Measurements from ENCODE around the gene SERTAD1.
"Not testable (repeated sequence)": the region's sequence is repeated elsewhere in the genome, so short reads cannot be mapped to it uniquely, and the experiment has no call there.

The SERTAD1 gene

DNA sequence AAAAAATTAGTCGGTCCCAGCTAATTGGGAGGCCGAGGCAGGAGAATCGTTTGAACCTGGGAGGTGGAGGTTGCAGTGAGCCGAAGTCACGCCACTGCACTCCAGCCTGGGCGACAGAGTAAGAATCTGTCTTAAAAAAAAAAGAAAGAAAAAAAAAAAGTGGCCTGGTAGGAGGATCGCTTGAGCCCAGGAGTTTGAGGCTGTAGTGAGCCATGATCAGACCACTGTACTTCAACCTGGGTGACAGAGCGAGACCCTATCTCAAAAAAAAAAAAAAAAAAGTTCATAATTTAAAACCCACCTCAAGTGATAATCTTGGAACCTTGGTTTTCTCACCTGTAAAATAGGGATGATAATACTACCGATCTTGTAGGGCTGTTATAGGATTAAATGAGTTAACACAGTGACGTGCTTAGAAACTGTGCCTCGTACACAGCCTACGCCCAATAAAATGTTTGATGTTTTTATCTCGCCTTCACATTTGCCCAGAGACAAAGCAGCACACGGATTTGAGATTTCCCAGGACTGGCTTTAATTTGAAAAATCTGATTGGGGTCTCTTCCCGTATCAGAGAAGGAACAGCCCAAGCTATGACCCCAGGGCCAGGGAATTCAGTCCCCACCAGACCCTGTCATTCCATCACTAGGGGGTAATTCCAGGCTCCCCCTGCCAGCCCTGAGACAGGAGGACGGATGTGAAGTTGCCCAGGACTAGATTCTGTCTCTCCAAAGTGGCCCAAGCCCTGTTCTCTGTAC lies 3.6 kb downstream of the SERTAD1 start:
- no peak for DNase-seq (ENCODE audit: low read depth in 2 of 2)

DNA sequence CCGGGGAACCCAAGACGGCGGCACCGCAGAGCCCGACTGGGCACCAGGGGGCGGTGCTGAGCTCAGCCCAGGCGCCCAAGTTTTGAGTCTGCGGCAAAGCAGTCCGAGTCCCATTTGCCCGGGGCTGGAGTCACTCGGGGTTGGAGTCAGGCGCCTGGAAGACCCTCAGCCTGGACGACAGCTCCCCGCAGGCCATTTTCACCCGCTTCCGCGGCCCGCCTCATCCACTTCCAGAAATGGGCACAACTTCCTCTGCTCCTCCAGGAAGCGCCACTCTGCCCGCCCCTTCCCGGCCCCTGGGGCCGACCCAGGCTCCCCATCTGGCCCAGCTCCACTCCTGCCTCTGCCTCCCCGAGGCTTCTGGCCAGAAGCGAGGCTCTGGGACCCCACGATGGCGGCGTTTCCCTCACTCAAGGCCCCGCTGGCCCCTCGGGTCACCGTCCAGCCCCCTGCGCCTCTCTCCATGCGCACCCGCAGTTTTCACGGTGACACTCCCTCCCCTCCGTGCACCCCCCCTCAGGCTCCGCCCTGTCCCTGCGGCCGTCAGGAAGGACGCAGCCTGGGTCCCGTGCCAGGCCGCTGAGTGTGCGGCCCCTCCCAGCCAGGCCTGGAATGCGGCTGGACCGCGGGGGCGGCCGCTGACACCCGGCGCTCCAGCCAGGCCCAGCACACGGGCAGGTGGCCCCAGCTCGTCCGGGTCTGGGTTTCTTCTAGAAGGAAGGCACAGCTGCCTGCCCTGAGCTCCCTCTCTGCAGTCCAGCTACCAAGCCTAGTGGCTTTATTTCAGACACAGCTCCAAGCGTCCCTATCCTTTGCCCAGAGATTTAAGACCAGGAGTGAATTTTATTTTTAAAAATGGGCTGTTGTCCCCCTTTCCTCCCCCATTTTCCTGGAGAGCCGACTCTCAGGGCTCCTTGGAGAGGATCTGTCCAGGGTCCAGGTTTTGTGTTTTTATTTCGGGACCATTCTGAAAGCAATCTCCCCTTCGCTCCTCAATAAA lies 4.7 kb downstream of the SERTAD1 start:
- peak; percentile 56 for DNase-seq (ENCODE audit: low read depth in 2 of 2)

DNA sequence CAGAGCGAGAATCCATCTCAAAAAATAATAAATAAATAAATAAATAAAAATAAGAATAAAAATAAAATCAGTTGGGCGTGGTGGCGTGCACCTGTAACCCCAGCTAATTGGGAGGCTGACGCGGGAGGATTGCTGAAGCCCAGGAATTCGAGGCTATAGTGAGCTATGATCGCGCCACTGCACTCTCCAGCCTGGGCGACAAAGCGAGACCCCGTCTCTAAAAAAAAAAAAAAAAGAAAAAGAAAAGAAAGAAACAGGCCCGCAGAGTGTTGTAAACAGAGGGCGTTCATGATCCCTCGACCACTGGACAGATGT lies 5.4 kb downstream of the SERTAD1 start:
- no peak for DNase-seq (ENCODE audit: low read depth in 2 of 2)

DNA sequence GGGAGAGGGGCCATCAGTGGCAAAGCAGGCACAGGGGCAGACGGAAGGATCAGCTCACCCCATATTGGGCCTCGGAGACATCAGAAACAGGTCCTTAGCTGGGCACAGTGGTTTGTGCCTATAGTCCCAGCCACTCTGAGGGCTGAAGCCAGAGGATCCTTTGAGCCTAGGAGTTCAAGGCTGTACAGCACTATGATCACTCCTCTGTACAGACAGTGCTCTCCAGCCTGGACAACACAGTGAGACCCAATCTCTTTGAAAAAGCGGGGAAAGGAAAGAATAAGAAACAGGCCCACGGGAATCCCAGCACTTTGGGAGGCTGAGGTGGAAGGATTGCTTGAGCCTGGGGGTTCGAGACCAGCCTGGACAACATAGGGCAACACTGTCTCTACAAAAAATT lies 6.0 kb downstream of the SERTAD1 start:
- DNase-seq (ENCODE audit: low read depth in 2 of 2): no peak

DNA sequence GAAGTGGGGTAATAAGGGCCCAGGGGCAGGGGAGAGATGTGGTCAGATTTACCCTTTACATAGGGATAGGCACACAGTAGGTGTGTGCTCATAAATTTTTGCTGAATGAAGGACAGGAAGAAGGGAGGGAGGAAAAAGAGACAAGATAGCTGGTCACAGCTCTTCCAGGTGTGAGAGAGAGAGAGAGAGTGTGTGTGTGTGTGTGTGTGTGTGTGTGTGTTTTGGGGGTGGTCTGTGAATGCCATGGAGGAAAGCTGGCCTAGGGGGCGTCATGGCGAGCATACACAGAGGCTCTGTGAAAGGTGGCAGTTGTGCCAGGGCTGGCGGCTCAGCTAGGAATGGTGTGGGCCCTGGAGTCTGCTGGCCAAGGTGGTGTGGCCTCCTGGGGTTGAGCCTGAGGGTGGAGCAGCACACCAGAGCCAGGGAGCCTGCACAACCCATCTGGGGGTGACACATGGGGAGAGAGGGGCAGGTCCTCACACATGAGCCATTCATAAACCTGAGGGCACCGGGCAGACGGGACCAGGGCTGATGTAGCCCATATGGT lies 6.7 kb downstream of the SERTAD1 start:
- no peak for DNase-seq (ENCODE audit: low read depth in 2 of 2)

DNA sequence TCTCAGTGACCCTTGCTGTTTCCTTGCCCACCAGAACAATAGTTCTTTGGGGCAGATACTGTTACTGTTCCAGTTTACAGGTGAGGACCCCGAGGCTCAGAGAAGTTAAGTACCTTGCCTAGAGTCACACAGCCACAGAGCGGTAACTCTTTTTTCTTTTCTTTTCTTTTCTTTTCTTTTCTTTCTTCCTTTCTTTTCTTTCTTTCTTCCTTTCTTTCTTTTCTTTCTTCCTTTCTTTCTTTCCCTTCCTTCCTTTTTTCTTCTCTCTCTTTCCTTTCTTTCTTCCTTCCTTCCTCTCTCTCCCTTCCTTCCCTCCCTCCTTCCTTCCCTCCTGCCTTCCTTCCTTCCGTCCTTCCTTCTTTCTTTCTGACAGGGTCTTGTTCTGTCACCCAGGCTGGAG lies 7.8 kb downstream of the SERTAD1 start:
- DNase-seq (ENCODE audit: low read depth in 2 of 2): no peak

DNA sequence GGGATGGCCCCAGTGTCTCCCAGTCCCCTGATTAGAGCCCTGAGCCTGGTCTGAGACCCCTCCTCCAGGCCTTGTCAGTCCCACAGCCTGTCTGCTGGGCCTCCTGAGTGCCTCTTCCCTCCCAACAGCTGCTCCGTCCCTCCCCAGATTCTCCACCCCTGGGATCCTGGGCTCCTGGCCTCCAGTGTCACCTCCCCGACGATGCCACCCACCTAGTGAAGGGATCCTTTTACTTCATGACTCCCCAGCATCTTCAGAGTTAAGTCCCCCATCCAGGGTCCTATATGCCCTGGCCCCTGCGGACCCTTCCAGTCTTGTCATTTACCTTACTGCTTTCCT lies 8.2 kb downstream of the SERTAD1 start:
- no peak for DNase-seq (ENCODE audit: low read depth in 2 of 2)

DNA sequence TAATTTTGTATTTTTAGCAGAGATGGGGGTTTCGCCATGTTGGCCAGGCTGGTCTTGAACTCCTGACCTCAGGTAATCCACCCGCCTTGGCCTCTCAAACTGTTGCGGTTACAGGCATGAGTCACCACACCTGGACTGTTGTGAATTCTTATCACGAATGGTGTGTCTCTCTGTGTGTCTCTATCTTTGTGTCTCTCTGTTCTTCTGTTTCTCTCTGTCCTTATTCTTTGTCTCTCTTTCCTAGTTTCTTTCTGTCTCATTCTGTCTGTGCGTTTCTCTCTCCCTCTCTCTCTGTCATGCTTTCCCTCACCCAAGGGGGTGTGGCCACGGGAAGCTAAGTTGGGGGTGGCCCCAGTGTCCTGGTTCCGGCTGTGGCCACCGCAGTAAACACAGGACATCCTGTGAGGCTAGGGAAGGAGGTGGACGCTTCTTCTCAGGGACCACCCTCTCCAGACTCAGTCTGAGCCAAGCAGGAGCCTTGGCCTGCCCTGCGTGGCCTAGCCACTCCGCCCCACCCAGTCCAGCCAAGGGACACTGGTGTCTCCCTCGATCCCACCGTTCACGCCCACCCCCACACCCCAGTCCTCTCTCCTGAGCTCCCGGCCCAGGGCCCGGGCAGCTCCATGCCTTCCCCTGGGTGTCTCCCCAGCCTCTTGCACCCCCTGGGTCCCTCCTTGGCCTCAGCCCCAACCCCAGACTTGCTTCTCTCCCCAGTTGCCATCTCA lies 8.7 kb downstream of the SERTAD1 start:
- no peak for DNase-seq (ENCODE audit: low read depth in 2 of 2)

DNA sequence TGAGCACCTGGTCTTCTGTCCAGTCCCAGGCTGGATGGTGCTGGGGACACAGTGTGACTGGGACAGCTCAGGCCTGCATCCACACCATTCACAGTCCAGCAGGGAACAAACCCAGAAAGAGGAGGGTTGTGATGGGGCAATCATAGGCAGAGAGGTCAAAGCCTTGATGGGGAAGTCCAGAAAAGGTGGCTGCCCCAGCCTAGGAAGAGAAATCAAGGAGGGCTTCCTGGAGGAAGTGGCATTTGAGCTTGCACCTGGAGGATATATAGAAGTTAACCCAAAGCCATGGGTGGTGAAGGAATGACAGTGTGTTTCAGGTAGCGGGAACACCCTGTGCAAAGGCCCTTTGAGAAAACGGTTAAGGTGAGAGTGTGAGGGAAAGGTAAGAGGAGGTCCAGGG lies 10.0 kb downstream of the SERTAD1 start:
- DNase-seq (ENCODE audit: low read depth in 2 of 2): no peak

DNA sequence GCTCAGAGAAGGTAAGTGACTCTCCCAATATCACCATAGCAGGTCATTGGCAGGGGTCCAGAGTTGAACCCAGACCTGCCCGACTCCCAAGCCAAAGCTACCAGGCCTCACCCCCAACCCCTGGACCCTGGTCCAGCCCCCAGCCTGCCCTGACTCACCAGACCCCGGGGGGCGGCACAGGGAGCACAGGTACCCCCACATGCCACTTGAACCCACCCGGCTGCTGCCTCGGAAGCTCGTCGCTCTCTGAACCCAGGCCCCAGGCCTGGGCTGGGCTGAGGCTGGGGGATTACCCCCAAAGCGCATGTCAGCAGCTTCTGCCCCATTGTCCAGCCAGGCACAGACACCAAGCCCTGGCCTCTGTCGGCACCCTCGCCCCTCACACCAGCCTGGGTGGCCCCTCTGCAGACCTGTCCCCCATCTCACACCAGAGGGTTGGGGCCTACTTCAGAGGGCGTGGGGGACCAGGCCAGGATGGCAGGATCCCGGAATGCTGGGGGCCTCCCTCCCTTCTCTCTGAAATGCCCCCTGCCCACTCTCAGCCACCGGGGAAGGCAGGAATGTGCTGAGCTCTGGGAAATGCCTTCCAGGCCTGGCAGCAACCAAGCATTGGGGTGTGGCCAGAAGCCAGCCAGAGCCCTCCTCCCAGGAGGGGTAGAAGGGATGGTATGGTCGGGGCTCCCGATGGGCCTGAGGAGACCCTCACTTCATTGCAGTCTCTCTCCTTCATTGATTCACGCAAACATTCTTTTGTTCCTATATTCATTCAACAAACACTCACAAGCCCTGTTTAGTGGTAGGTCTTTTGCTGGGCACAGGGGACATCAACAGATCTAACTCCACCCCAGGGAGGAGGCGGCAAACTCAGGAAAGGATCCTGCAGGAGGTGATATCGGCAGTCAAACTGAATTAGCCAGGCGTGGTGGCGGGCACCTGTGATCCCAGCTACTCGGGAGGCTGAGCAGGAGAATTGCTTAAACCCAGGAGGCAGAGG lies 11.0 kb downstream of the SERTAD1 start:
- DNase-seq (ENCODE audit: low read depth in 2 of 2): no peak

DNA sequence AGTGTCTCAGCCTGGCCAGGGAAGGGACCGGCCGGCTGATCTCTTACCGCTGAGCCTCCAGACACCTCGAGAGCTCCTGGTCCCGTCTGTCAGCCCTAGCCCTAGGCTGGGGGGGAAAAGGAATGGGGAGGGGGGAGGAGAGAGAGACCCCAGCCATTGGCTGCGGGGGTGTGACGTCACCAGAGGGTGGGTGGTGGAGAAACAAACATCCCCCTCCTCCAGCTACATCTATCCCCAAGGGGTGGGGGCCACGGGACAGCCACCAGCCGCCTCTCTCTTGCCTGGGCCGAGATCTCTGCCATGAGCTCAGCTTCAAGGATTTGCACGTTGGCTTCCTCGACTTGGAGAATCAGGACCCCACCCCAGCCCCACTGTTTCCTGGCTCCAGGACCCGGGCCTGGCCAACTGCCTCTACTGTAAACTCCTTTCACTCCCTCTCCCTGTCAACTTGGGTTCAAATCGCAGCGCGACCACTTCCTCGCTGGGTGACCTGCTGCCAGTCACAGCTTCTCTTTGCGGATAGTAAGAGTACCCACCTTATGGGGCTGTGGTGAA lies 12.4 kb downstream of the SERTAD1 start, which contains the start of gene PRX:
Gene PRX, minus strand, starts transcription at position 88 of the 555 bp plus-strand sequence. CDS start 5,446 bp downstream, outside the sequence.
- no peak for DNase-seq (ENCODE audit: low read depth in 2 of 2)

DNA sequence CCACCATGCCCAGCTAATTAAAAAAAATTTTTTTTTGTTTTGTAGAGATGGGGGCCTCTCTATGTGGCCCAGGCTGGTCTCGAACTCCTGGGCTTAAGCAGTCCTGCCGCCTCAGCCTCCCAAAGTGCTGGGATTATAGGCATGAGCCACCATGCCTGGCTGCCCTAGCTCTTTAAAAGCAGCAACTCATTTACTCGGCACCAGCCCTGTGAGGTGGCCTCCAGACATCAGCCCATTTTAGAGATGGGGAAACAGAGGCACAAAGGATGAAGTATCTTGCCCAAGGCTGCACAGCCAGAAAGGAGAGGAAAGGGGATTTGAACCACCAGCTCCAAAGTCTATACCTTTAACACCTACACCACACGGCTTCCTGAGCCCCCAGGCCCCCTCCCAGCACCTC lies 12.9 kb downstream of the SERTAD1 start:
- DNase-seq (ENCODE audit: low read depth in 2 of 2): no peak

DNA sequence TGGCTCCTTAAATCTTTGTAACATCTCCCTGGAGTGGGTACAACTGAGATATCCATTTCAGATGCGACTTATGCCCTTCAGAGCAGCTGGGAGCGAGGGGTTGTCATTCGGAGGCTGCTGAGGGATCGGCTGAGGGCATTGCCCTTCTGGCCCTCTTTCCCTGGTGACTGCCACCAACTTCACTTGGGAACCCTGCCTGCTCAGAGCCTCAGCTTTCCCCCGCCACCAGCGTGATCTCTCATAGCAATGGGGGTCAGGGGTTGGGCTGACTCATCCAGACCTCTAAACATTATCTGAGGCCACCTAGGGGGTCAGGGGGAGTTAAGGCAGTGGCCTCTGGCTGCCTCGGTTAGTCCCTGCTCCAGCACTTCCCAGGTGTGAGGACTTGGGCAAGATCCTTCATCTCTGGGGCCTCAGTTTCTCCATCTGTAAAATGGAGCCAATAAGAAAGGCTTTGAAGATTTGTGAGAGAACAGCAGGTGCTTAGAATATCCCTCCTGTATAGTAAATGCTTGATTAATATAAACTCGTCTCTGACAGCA lies 13.8 kb downstream of the SERTAD1 start:
- no peak for DNase-seq (ENCODE audit: low read depth in 2 of 2)

DNA sequence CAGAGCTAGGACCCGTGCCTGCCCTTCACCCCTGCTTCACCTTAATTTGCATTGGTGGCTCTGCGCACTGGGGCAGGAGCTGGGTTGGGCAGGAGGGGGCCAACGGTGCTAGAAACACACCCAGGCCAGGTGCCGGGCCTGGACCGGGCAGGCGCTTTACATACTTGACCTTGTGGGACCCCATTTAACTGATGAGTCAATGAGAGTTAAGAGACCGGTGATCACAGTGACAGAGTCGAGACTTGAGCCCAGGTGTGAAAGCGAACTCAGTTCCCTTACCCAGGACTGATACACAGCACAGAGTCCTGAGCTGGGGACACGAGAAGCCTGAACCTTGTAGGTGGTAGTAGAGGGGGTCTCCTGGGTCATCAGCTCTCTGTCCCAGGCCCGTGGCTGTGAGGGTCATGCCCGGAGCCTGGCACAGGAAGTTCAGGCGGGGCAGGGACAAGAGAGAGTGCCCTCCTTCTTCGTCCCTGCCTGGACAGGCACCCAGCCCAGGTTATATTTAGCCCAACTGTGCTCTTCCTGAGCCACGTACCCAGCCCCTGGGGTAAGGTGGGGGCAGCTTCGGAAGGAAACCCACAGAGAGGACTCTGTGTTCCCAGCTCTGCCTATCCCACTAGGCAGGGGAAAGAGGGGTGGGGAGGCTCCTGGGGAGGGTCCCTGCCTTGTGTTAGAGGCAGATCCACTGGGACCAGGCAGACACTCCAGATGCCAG lies 14.5 kb downstream of the SERTAD1 start:
- no peak for DNase-seq (ENCODE audit: low read depth in 2 of 2)

DNA sequence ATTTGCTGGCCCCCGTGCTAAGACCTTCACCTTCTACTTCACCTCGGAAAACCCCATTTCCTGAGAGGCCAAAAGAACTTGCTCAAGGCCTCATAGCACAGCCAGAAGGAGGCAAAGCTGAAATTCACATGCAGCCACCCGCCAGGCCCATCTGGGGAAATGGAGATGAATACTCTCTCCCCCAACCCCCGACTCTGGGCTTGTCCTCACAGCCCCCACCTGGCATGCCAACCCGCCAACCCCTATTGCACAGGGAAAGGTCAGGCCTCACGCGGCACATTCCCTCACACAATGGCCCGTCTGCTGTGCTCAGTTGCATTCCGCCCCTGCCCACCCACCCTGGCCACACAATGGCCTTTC lies 15.8 kb downstream of the SERTAD1 start:
- no peak for DNase-seq (ENCODE audit: low read depth in 2 of 2)

DNA sequence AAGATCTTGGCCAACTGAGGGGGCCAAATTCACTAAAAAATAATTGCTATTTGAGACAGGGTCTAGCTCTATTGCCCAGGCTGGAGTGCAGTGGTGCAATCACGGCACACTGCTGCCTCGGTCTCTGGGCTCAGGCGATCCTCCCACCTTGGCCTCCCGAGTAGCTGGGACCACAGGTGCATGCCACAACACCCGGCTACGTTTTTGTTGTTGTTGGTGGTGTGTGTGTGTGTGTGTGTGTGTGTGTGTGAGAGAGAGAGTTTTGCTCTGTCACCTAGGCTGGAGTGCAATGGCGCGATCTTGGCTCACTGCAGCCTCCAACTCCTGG lies 17.2 kb downstream of the SERTAD1 start:
- not testable (repeated sequence) for DNase-seq (ENCODE audit: low read depth in 2 of 2)

DNA sequence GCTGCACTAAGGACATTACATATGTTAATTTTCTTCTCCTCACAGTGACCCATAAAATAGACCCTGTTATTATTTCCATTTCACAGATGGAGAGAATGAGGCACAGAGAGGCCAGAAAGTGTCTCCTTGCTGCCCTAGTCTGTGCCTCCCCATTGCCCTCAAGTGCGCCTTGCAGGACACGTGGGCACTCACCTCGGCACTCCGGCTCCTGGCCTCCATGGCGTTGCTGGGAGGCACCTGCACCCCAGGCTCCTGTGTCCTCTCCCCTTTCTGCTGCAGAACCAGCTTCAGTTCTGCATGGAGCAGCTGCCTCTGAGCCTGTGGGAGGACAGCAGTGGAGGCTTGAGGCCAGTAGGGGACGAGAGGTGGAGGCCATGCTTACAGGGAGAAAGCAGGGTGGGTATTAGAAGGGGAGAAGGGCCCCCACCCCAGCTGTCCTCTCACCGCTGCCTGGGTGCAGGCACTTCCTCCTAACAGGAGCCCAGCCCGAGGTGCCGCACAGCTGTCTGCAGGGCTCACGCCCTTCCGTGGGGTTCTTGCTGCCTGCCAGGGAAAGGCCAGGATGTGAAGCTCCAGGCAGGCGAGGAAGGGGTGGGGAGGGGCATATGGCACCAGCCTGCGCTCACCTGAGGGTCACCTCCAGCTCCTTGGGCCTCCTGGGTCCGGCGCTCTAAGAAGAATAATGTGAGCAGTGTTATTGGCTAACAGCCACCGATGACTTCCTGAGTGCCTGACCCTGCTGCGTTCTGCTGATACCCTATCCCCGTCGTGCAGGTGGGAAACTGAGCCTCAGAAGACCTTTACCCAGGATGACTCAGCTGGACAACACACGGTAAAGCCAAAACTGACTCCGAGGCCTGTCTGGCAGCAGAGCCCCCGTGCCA lies 17.8 kb downstream of the SERTAD1 start:
- DNase-seq (ENCODE audit: low read depth in 2 of 2): no peak

DNA sequence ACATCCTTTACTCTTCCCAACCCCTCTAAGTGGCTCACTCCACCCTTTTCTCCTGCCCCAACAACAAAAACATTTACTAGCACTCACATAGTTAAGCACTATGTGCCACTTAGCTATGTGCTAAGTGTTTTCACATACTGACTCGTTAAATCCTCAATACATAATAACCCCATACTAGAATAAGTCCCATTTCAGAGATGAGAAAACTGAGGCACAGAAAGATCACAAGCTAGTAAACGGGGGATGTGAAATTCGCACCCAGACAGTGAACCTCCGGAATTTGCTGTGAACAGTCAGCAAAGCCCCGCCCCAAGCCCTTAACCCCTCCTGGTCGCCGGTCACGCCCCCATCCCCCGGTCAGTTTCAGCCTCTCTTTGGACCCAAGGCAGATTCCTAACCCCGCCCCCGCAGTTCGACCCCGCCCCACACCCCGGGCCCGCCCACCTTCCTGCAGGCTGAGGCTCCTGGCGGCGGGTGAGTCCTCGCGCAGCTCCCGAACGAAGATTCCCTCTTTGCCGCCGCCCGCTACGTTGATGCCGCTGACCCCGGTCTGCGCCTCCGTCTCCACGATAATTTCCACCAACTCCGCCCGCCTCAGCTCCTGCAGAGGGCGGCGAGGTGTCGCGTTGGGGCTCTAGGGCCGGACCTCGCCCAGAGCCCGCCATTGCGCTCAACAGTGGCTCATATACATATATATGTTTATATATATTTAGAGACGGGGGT lies 22.4 kb downstream of the SERTAD1 start:
- DNase-seq (ENCODE audit: low read depth in 2 of 2): peak; percentile 49 to 53

Measured in fibroblast of skin of left quadriceps (primary cell).